ENCODE measurements around the gene B4GALT3. TPM values are rescaled to one million over a fixed set of nuclear protein-coding genes. Genes with fewer than 3 reads are reported as not detected.

B4GALT3 gene
- total and polyA plus RNA-seq, 2 of the 4 experiments (the other 2 are of a cell fraction), result 19.9 to 36.0 TPM

- Histone ChIP-seq H3K9ac (ENCODE audit: low read depth, low read length) (no peak overlapping the region), H2BK20ac (ENCODE audit: low read depth, low read length) (no peak overlapping the region), H4K5ac (ENCODE audit: low read depth, low read length) (no peak overlapping the region), H3K4me3 (ENCODE audit: insufficient read depth, low read depth, low read length) (no peak overlapping the region), H3K79me1 (ENCODE audit: low read depth in 1 of 2, low read length in 2 of 2) (no peaks in the 10 kb centered on the region), H2BK120ac (ENCODE audit: low read depth, low read length) (no peak overlapping the region), H2BK5ac (ENCODE audit: low read depth, low read length, poor library complexity, severe bottlenecking) (no peak overlapping the region), H3K23ac (ENCODE audit: low read depth, low read length) (no peak overlapping the region), H2AK5ac (ENCODE audit: low read depth, low read length) (no peak overlapping the region), H3K4ac (ENCODE audit: low read depth, low read length) (no peak overlapping the region), H3K9me3 (ENCODE audit: control insufficient read depth, insufficient read depth, low read length) (no peaks in the 10 kb centered on the region), H4K8ac (ENCODE audit: low read depth in 2 of 2, low read length in 2 of 2) (no peak overlapping the region), H3K14ac (replicated peaks; ENCODE audit: low read depth, low read length) (no peak overlapping the region), H3K27me3 (ENCODE audit: control insufficient read depth, insufficient read depth, low read length) (no peaks in the 10 kb centered on the region), H4K20me1 (ENCODE audit: insufficient read depth, low read length) (no peaks in the 10 kb centered on the region), H3K36me3 (ENCODE audit: control insufficient read depth, insufficient read depth, low read length) (no peaks in the 10 kb centered on the region), H2AK9ac (replicated peaks; ENCODE audit: low read depth, low read length, poor library complexity) (no peak overlapping the region), H3K18ac (ENCODE audit: low read depth, low read length) (no peak overlapping the region), H2AFZ (replicated peaks; ENCODE audit: low read length, poor library complexity) (no peak overlapping the region), H3K56ac (ENCODE audit: extremely low read depth, insufficient read depth, low read length) (no peak overlapping the region), H3K4me2 (ENCODE audit: low read depth, low read length) (no peak overlapping the region), H3K27ac (ENCODE audit: insufficient read depth, low read length) (no peak overlapping the region), H3K9me1 (ENCODE audit: insufficient read depth, low read length) (0 out of 2 replicates have a peak, but pooled peaks cover 3% of the 10 kb centered on the region), H4K91ac (ENCODE audit: insufficient read depth, low read depth, low read length) (no peak overlapping the region), H2BK15ac (ENCODE audit: low read depth, low read length) (no peak overlapping the region), H3K4me1 (ENCODE audit: control insufficient read depth, insufficient read depth, low read length) (peaks cover 3% of the 10 kb centered on the region)
- ChIA-PET CTCF (no interaction called here), POLR2A (ENCODE audit: unreplicated experiment) (no interaction called here)
- ATAC-seq (ENCODE audit: low read depth) (no peak), DNase-seq (no peak)
- TF ChIP-seq RAD21 (IDR thresholded peaks at IDR 0.05; ENCODE audit: low read length), result no peak
- TF ChIP-seq, protein P1, sequence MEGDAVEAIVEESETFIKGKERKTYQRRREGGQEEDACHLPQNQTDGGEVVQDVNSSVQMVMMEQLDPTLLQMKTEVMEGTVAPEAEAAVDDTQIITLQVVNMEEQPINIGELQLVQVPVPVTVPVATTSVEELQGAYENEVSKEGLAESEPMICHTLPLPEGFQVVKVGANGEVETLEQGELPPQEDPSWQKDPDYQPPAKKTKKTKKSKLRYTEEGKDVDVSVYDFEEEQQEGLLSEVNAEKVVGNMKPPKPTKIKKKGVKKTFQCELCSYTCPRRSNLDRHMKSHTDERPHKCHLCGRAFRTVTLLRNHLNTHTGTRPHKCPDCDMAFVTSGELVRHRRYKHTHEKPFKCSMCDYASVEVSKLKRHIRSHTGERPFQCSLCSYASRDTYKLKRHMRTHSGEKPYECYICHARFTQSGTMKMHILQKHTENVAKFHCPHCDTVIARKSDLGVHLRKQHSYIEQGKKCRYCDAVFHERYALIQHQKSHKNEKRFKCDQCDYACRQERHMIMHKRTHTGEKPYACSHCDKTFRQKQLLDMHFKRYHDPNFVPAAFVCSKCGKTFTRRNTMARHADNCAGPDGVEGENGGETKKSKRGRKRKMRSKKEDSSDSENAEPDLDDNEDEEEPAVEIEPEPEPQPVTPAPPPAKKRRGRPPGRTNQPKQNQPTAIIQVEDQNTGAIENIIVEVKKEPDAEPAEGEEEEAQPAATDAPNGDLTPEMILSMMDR (conservative IDR thresholded peaks at IDR 0.05; ENCODE audit: low read depth, low read length), result no peak
- TF ChIP-seq NFE2L2 (IDR thresholded peaks at IDR 0.05; ENCODE audit: low read depth, low read length), result no peak
- no peak for TF ChIP-seq BHLHE40 (IDR thresholded peaks at IDR 0.05; ENCODE audit: low read depth, low read length)
- TF ChIP-seq CHD1 (IDR thresholded peaks at IDR 0.05; ENCODE audit: low read depth, low read length), result no peak
- no peak for TF ChIP-seq MAZ (IDR thresholded peaks at IDR 0.05; ENCODE audit: borderline replicate concordance, low read depth, low read length)
- no peak for TF ChIP-seq ELK1 (IDR thresholded peaks at IDR 0.05; ENCODE audit: borderline replicate concordance, low read depth, low read length)
- TF ChIP-seq RFX5 (IDR thresholded peaks at IDR 0.05; ENCODE audit: low read depth, low read length), result no peak
- TF ChIP-seq MXI1 (IDR thresholded peaks at IDR 0.05; ENCODE audit: borderline replicate concordance, low read depth, low read length), result no peak
- BruUV-seq (replicated peaks), result no TSS peak
- dilution Hi-C loops (cut with HindIII; ENCODE audit: low sequenced_read_pairs, unreplicated experiment) (no loop called here), intact Hi-C loops (cut with micrococcal nuclease) (no loop called here), in situ Hi-C loops (cut with MboI; ENCODE audit: low sequenced_read_pairs) (no loop called here)
- no CpG with 5 or more reads among the region's 5 CpGs for WGBS, 2 experiments (ENCODE audit: extremely low coverage in 2 of 2, insufficient read length in 1 of 2)
Observed at GRCh38 chr1:161189036-161189435, 11.7 kb upstream of the B4GALT3 start.

Measured in IMR-90 (cell line).